Effector CD8-positive, alpha-beta T cell (primary cell): Measurements from ENCODE around the gene ERICH6.
"Not testable (repeated sequence)": the region's sequence is repeated elsewhere in the genome, so short reads cannot be mapped to it uniquely, and the experiment has no call there.

ENCODE experiments used
- DNase-seq: peaks from one replicate; lab custom pipeline; 2025; lab: John Stamatoyannopoulos, UW

Gene ERICH6

DNA sequence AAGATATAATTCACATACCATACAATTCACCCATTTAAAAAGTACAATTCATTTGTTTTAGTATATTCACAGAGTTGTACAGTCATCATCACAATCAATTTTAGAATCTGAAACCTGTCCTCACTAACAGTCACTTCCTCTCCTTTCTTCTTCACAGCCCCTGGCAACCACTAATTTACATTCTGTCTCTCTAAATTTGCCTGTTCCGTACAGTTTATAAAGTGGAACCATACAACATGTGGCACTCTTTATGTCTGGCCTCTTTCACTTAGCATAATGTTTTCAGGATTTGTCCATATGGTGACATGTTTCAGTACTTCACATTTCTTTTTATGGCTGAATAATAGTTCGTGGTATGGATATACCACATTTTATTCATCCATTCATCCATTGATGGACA lies 22.7 kb downstream of the ERICH6 start:
- DNase-seq, result no peak

DNA sequence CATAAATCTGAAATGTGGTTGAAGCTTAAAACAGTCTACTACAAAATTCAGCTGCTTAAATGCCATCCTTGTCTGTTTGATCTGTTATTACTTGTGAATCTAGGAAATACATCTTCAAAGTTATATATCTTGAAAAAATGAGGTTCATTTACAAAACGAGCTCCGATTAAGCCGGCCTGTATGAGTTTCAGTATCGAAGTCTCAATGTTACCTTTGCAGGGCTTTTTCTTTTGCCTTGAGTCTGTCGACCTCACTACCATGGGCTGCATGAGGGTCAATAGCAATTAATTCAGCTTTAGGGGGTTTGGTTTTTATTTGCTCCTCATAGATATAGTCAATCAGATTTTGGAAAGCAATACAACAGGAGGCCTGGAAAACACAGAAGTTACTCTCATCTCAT lies 23.2 kb downstream of the ERICH6 start:
- DNase-seq, result no peak

DNA sequence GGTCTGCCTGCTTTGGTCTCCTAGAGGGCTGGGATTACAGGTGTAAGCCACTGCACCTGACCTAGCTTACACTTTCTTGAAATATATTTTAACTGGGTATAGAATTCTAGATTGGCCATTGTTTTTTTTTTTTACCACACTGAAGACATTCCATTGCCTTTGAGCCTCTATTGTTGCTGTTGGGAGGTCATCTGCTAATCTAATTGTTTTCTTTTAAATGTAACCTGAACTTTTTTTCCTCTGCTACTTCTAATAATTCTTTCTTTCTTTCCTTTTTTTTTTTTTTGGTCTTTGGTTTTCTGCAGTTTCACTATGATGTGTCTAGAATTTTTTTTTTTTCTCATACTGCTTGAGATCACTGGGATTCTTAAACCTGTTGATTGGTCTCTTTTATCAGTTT lies 28.1 kb downstream of the ERICH6 start:
- DNase-seq, result no peak

DNA sequence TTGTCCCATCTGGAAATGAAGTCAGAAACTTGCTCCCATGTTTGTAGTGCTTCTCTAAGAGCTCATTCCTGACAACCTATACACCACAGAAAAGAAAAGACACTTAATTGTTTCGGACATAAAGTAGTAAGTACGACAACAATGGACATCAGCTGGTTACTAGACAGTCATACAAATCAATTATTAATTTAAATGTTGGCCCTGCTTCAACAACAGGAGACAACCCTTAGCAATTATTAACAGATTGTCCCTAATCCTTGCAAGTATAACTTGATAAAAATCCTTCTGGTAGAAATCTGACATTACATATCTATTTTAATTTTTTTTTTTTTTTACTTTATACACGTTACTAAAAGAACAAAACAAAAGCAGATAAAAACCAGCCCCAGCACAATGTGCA lies 29.8 kb downstream of the ERICH6 start:
- no peak for DNase-seq

DNA sequence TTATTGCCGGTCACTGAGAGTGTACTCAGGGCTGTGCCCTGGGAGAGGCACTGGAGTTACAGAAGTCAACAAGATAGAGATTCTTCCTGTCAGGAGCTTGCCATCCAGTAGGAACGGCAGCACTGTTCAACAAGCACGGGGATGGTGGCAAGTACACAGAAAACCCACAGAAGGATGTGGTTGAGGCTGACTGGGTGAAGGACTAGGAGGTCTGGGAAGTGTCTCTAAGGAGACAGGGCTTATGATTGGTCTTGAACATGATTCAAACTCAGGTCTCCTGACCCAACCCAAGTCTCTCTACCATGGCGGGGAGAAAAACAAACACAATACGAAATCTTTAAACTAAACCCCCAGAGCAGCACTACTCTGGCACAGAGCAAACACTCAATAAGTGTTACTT lies 37.6 kb downstream of the ERICH6 start:
- DNase-seq, result no peak

- DNase-seq, result no peak
Measured at GRCh38 chr3:150663461-150663860, 40.3 kb downstream of the ERICH6 start.

- no peak for DNase-seq
Measured at GRCh38 chr3:150662410-150663200, 41.1 kb downstream of the ERICH6 start.

- no peak for DNase-seq
Measured at GRCh38 chr3:150656316-150656715, 47.4 kb downstream of the ERICH6 start.

DNA sequence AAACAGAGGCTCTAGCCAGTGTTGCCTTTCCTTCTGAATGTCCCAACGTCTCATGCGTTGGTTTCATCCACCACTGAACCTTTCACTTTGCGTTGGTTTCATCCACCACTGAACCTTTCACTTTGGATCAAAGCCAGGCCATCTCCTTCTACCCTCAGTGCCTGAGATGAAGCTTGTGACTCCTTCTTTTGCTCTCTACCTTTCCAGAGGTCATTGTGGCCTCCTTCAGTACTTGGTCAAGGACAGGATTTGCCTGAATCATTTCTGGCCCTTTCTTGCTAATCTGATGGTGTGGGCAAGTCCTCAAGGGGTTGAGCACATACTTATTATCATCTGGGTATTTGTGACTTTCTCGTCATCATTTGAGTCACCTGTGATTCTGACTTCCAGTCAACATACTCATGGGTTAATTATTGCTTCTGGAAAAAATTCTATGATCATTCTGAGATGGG lies 50.6 kb downstream of the ERICH6 start:
- no peak for DNase-seq

DNA sequence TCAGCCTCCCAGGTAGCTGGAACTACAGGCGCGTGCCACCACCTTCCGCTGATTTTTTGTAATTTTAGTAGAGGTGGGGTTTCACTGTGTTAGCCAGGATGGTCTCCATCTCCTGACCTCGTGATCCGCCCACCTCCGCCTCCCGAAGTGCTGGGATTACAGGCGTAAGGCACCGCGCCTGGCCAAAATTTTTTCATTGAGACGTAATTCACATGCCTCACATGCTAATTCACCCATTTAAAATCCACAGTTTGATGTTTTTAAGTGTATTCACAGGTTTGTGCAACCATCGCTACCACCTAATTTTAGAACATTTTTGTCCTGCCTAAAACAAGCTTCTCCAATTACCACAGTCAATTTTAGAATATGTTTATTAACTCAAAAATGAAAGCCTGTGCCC lies 63.5 kb downstream of the ERICH6 start:
- no peak for DNase-seq

GRCh38 chr3:150639262-150639661 lies 64.5 kb downstream of the ERICH6 start:
- DNase-seq, result no peak

DNA sequence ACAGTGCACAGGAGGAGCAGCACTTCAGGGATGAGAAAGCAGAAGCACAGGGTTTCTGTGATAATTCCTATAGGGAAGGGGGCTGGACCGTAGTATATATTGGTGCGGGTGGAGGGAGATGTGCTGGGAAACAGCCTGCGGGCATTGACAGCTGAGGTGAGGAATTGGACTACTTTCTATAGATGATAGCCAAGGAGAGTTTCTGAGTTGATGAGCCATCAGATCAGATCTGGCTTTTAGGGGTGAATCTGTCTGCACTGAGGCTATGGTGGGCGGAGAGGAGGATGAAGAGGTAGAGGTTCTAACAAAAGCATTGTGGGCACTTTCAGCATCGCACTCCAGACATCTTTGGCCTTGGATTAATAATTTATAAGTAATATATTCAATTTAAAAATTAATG lies 67.5 kb downstream of the ERICH6 start:
- DNase-seq, result no peak

- no peak for DNase-seq
Measured at GRCh38 chr3:150635526-150635925, 68.2 kb downstream of the ERICH6 start.

- no peak for DNase-seq
Measured at GRCh38 chr3:150635076-150635475, 68.6 kb downstream of the ERICH6 start.

- no peak for DNase-seq
Measured at GRCh38 chr3:150631515-150632221, 72.1 kb downstream of the ERICH6 start.

- DNase-seq, result no peak
Measured at GRCh38 chr3:150627557-150627956, 76.2 kb downstream of the ERICH6 start.

DNA sequence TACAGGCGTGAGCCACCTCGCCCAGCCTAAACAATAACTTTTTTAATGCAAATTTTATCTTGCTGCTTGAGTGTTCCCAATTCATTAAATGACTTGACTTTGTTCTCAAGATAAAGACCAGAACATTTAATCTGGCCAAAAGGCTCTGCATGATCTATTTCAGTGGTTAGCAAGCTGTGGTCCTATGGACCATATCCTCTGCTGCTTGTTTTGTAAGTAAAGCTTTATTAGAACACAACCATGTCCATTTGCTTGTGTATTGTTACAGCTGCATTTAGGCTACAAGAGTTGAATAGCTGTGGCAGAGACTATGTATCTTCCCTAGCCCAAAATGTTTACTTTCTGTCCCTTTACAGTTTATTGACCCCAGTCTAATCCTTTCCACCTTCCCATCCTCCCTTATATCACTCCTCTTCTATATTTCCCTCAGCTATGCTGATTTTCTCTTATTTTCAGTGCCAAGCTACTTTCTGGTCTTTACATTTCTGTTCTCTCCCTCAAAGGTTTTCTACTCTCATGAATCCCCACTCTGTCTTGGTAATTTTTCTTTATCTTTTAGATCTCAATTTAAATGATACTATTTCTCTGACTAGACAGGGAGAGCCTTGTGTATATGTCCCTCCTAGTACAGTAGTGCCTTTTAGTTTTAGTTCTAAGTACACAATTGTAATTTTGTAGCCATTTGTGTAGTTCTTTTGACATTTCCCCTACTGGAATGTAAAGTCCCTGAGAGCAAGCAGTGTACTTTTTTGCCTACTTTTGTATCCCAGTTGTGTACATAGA lies 77.4 kb downstream of the ERICH6 start:
- no peak for DNase-seq

DNA sequence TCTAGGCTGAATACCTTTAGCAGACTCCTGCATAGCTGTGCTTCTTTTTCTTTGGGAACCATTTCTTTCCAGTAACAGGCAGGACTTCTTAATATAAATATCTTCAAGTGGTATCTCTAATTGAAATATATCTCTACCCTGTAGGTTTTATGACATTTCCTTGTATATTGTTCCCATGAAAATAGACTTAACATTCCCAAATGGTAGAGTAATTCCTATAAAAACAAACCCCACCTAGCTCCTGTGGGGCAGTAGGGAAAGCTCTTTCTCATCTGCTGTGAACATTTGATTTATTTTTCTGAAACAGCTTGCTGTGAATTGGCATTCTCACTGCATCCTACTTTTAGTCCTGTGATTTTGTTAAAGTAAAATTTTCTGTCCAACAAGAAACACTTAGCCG lies 79.8 kb downstream of the ERICH6 start:
- DNase-seq, result no peak

- DNase-seq, result not testable (repeated sequence)
Measured at GRCh38 chr3:150622955-150623354, 80.8 kb downstream of the ERICH6 start.

- no peak for DNase-seq
Measured at GRCh38 chr3:150620002-150620689, 83.6 kb downstream of the ERICH6 start.

DNA sequence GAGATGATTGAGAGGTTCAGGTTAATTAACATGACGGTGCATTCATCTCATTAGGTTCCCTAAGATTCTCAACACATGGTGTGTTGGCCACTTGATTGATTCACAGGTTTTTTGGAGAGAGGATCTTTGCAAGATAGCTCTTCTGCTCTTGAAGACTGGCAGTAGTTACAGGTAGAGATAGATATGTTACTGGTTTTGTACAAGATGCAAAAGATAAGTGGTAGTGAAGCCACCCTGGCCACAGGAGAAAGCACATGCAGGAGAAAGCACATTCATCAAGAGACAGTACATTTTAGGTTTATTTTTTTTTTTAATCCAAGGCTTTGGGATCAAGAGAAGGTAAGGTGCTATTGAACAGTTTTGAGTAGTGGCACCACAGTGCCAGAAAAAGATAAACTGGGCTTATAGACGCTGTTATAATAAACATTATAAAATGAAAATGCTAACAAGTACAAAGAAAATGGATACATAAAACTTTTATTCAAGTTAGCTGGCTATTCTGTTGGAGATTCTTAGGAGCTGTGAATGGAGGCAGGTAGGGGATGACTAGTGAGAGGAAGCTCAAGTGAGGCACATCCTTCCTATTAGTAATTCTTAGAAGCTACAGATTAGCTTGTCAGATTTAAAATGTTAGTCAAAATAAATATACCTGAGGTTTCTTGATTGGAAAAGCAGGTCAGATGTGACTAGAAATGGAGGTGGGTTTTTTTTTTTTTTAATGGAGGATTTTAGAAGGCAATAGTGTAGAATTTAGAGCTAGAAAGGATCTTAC lies 89.8 kb downstream of the ERICH6 start:
- no peak for DNase-seq
